GM18858 (cell line): ENCODE results near the gene AFAP1.

ENCODE experiments used
- ATAC-seq: cut with Tn5 transposase; IDR thresholded peaks from one replicate; pipeline ENCODE4 v1.9.1; 2021; ENCODE audit not compliant: unreplicated experiment

The AFAP1 gene

GRCh38 chr4:7968262-7968896 lies 28.7 kb upstream of the AFAP1 start:
- ATAC-seq = no peak

- ATAC-seq = no peak
These were observed 28.0 kb upstream of the AFAP1 start for GRCh38 chr4:7967501-7968261.

DNA sequence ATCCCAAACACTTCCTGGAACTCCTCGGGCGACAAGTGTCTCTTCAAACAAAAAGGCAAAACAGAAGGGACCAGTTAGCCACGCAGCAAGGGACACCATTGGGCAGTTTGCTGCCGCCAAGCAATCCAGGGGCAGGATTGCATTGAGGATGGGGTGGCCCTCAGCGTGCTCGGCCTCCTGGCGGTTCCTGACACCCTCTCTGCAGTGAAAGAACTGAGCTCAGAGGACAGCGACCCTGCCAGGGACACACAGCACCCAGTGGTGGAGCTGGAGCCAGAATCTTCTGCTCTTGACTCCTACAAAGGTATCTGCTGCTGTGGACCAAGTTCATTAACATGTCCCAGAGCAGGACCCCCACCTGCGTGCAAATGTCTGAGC lies 27.4 kb upstream of the AFAP1 start:
- no peak for ATAC-seq

DNA sequence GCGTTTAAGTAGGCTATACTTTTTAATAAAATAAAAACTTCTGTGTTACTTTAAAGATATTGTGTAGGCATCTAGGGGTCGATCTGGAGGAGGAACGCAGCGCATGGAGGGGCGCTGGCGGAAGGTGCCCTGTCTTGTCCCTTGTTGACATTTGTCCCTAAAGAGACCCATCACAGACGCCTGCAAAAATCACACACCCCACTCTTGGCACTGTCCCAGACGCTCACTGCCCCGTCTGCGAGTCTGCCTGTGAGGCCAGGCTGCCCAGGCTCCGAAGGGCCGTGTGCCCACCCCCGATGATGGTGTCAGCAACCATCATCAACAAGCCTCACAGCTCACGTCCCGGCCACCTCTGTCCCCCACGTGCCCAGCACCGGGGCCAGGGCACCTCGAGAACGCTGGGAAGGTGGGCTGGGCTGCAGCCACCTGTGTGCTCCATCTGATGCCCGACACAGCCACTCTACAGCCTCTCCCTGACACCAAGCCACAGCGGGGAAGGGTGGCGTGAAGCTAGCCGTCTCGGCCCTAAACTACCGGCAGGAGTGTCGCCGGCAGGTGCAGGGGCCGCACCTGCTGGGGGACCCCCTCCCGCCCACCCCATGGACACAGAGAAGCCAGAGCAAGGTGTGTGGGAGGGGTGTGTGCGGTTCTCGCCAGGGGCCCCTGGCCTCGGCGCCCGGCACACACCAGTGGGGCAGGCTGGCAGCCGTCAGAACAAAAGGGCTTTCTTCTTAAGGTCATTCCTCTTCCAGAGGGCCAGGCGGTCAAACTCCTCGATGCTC lies 26.8 kb upstream of the AFAP1 start:
- no peak for ATAC-seq

DNA sequence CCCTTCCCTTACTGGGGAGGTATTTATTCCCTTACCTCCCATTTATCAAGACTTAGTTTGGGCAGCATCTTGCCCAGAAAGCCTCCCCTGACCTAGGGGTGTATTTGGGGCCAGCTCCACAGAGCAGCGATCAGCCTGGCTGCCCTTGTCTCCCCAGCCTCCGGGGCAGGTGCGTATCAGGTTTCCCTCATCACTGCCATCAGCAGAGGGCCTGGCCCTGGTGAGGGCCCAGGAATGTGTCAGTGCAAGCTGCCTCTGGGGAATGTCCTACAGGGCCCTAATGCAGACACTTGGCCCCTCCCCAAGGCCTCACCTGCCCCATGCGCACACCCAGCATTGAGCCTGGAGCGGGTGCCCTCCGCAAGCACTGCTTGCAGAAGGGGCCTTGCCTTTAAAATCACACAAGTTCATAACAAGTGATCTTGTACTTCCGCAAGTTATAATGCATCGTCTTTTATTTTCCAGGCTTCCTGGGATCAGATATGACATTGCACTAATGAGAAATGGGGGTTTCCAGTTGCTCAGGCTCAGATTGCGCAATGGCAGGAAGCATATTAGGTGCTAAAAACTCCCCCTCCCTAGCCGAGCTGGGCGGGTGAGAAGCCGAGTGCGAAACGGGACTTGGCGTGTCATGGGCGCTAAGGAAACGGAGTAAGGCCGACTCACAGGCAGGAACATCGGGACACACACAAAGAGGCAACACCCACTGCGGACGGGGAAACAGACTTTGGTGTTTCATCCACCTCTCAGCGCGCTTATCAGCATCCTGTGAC lies 25.4 kb upstream of the AFAP1 start:
- no peak for ATAC-seq

DNA sequence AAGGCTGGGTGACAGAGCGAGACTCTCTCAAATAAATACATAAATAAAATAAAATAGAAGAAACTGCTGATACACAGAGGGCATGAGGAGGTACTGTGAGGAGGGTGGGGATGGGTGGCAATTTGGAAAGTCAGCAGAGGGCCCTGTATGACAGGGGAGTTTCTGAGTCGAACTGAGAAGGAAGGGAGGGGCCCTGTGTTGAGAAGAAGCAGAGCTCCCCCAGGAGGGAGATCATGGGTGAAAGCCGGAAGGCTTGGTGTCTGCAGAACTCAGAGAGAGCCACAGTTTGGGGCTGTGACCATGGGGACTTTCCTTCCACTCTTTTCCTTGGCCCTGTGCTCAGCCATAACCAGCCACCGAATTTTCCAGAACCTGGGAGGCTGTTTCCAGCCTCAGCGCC lies 24.8 kb upstream of the AFAP1 start:
- no peak for ATAC-seq

GRCh38 chr4:7963691-7964090 lies 24.0 kb upstream of the AFAP1 start:
- ATAC-seq = no peak

GRCh38 chr4:7962609-7963508 lies 23.2 kb upstream of the AFAP1 start:
- ATAC-seq = no peak

DNA sequence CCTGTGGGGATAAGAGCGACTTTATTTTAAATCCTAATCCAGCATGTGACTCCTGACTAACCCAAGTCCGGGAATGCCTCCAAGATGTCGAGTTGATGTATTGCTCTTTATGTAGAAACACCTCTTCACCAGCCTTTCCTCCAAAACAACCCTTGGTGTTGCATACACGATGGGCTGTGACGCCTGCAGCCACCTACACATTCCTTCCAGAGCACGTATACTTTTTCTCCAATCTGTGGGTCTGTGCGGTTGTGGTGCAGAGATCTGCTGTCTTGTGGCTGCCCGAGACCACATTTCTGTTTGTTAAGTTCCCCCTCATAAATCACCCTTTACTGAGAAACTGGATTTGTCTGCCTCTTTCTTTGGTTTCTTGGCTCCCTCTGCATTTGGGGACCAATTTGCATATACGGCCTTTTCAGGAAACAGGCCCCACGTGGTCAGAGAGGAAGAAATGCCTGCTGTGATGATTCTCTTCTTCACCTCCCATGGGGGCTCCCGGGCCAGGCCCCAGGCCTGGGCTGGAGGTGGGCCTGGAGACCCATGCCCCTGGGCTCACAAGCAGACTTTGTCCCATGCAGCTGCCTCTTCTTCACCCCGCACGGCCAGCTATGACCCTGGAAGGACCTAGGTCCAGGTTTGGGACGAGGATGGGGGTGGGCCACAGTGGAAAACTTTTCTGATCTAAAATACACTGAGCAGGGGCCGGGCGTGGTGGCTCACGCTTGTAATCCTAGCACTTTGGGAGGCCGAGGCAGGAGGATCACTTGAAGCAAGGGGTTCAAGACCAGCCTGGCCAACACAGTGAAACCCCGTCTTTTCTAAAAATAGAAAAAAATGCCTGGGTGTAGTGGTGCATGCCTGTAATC lies 21.4 kb upstream of the AFAP1 start:
- ATAC-seq = peak; percentile 76

GRCh38 chr4:7960017-7960789 lies 20.5 kb upstream of the AFAP1 start:
- no peak for ATAC-seq

GRCh38 chr4:7959078-7959477 lies 19.4 kb upstream of the AFAP1 start:
- ATAC-seq = no peak

DNA sequence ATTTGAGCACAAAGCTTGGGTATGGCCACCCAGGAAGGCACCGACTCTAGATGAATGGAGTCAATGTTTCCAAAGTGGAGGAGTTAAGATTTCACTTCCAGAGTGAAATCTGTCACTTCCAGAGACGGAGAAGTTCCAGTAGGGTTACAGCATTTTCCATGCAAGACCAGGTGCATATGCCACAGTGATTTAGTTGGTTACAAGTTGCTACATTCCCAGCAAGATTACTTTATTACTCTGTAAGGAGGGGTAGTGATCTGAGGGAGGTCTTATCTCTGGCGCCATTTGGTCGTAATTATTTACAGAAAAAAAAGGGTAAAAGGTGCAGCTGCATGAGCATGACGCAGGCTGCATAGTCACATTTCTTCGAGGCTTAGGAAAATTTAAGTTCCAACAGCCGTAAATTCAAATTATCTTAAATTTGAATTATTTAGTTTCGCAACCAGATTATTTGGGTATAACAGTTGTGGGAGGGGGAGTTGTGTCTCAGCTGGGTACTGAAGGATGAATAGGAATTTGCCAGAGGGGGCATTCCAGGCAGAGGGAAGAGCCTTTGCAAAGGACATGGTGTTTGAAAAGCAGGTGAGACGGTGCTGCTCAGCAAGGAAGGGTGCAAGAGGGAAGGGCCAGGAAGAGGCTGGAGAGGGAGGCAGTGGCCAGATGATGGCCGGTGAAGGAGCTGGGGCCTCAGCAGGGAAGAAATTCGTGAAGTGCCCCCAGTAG lies 17.4 kb upstream of the AFAP1 start:
- no peak for ATAC-seq

DNA sequence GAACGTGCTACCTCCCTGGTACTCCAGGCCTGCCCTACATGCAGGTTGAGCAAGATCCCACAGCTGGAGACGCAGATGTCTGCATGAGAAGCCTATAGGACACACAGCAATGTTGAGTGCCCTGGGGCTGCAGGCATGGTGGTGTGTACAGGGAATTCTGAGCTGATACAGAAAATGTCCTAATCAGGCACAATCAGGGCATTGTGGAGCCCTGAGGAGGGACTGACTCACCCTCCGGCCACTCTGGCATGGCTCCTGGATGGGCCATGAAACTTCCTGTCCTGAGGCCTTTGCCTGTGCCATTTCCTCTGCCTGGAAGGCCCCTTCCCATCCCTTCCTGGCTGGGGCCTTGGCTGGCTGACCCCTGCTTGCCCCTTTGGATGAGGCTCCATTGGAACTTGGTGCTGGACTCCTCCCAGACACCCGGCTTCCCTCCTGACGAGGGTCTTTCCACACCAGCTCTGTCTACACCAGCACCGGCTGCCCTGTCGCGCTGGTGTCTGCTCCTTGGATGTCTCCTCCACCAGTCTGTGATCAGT lies 16.7 kb upstream of the AFAP1 start:
- ATAC-seq = no peak

GRCh38 chr4:7955393-7955792 lies 15.7 kb upstream of the AFAP1 start:
- ATAC-seq = no peak

- no peak for ATAC-seq
These were observed 13.0 kb upstream of the AFAP1 start for GRCh38 chr4:7952615-7953014.

GRCh38 chr4:7950301-7951092 lies 10.8 kb upstream of the AFAP1 start:
- no peak for ATAC-seq

- no peak for ATAC-seq
These were observed 10.1 kb upstream of the AFAP1 start for GRCh38 chr4:7949759-7950158.
